NT2/D1 (cell line): ENCODE measurements around the gene CRTC1.

ENCODE experiments used
- SUZ12 ChIP-seq: IDR thresholded peaks from 2 replicates; pipeline ENCODE4 v1.6.1; 2011; ENCODE audit not compliant: insufficient read length, insufficient read depth; ENCODE audit errors: extremely low read depth
- YY1 ChIP-seq: IDR thresholded peaks from 2 replicates; pipeline ENCODE4 v1.6.1; 2011; ENCODE audit not compliant: insufficient read length, insufficient read depth
- ZNF274 ChIP-seq: IDR thresholded peaks from 2 replicates; pipeline ENCODE4 v1.6.1; 2011; ENCODE audit warnings: mild to moderate bottlenecking, low read depth, low read length

DNA sequence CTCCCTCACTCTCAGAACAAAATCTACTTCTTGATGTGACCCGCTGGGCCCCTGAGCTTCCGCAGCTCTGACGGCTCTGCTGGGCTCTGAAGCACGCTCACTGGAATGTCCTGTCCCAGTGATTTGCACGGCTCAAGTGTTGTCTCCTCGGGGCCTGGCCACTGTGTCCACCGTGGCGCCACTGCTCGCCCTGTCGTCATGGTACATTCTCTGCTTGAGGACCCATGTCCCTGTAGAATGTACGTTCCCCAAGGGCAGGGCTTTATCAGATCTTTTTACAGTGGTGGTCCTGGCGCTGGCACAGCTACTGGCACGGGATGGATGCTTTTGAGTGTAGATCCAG is 34.5 kb upstream of the CRTC1 start:
- TF ChIP-seq YY1 (no peak), ZNF274 (no peak), SUZ12 (no peak)
